Panc1 (cell line): ENCODE data around the gene MTTP. TPM values are rescaled to one million over a fixed set of nuclear protein-coding genes. Genes with fewer than 3 reads are reported as not detected.

Experiments
- ATAC-seq: fragments of 200-7000 bp; cut with Tn5 transposase; 2 replicates; pipeline ENCODE4 v1.9.1; 2020; ENCODE audit warnings: mild to moderate bottlenecking, moderate library complexity
- BruUV-seq: library from RNA; stranded (reverse); fragments of 400-500 nt; replicated peaks from 2 replicates; lab custom pipeline; 2021; lab: Mats Ljungman, UMichigan
- CTCF ChIA-PET: fragments of 300-600 bp; sonication (Branson Sonifier 250); formaldehyde crosslinking; loops from one replicate; lab custom pipeline; 2022; ENCODE audit warnings: antibody characterized with exemption; lab: Charles Lee
- POLR2A ChIA-PET: fragments of 300-600 bp; sonication (Branson Sonifier 250); formaldehyde crosslinking; loops from one replicate; lab custom pipeline; 2022; ENCODE audit warnings: antibody characterized with exemption; lab: Charles Lee
- DNase-seq: peaks from one replicate; pipeline ENCODE4 v3.0.0-alpha.2; 2010; ENCODE audit warnings: low read depth, low spot score
- H3K27ac ChIP-seq: 2 replicates; pipeline ENCODE4 v1.5.1; 2011; ENCODE audit warnings: mild to moderate bottlenecking, low read length, inconsistent platforms
- H3K27me3 ChIP-seq: fragments of 200-500 bp; sonication (Bioruptor generic); 2 replicates; pipeline ENCODE4 v1.6.0; 2014; ENCODE audit warnings: low read length, inconsistent platforms; ENCODE audit not compliant: control insufficient read depth, insufficient read depth
- H3K36me3 ChIP-seq: fragments of 200-500 bp; sonication (Bioruptor generic); 2 replicates; pipeline ENCODE4 v1.5.1; 2014; ENCODE audit warnings: inconsistent platforms, mild to moderate bottlenecking, low read length, moderate library complexity; ENCODE audit not compliant: control insufficient read depth, insufficient read depth
- H3K4me1 ChIP-seq: 2 replicates; pipeline ENCODE4 v1.5.1; 2011; ENCODE audit warnings: inconsistent platforms, mild to moderate bottlenecking, low read length, moderate library complexity; ENCODE audit not compliant: control insufficient read depth, insufficient read depth
- H3K4me3 ChIP-seq, 2 experiments: 2 replicates each; pipeline ENCODE4 v1.5.1; 2011 to 2012; ENCODE audit warnings: low read depth in 2 of 2, low read length in 2 of 2, mild to moderate bottlenecking in 2 of 2, inconsistent platforms in 1 of 2, moderate library complexity in 1 of 2
- H3K9me3 ChIP-seq: fragments of 200-500 bp; sonication (Bioruptor generic); 2 replicates; pipeline ENCODE4 v1.5.1; 2014; ENCODE audit warnings: low read depth, mild to moderate bottlenecking, inconsistent platforms, low read length, moderate library complexity; ENCODE audit not compliant: control insufficient read depth, insufficient read depth
- CTCF ChIP-seq: fragments of 450-650 bp; IDR thresholded peaks from 2 replicates; pipeline ENCODE4 v1.5.1; 2017; ENCODE audit warnings: mild to moderate bottlenecking
- POLR2AphosphoS5 ChIP-seq: IDR thresholded peaks from 2 replicates; pipeline ENCODE4 v1.6.1; 2012; ENCODE audit warnings: mild to moderate bottlenecking, low read depth, low read length, moderate library complexity
- REST ChIP-seq, 2 experiments: IDR thresholded peaks; 2 replicates each; pipeline ENCODE4 v1.6.1; 2011 to 2012; ENCODE audit warnings: low read depth in 2 of 2, control low read depth in 1 of 2, low read length in 1 of 2, mild to moderate bottlenecking in 1 of 2, moderate library complexity in 1 of 2; ENCODE audit not compliant: insufficient read depth in 1 of 2
- SIN3A ChIP-seq: IDR thresholded peaks from 2 replicates; pipeline ENCODE4 v1.6.1; 2012; ENCODE audit warnings: low read depth, mild to moderate bottlenecking, low read length, moderate library complexity, borderline replicate concordance; ENCODE audit not compliant: insufficient read depth
- TCF7L2 ChIP-seq: IDR thresholded peaks from 2 replicates; pipeline ENCODE4 v1.6.1; 2011; ENCODE audit warnings: mild to moderate bottlenecking, low read depth, low read length, inconsistent platforms
- in situ Hi-C: cut with HindIII; loops from 2 replicates; pipeline ENCODE4 v1.10.0; 2016; ENCODE audit warnings: low sequenced_read_pairs, low pct_unique_long_range_greater_than_20kb
- intact Hi-C: fragments of 100-400 bp; cut with micrococcal nuclease; formaldehyde crosslinking; loops from one replicate; pipeline ENCODE4 v1.10.0; 2022; ENCODE audit not compliant: unreplicated experiment
- total RNA-seq: library from RNA; stranded (reverse); gene quantifications from one replicate; pipeline ENCODE4 v1.2.1, GENCODE V29; 2021; ENCODE audit not compliant: unreplicated experiment

MTTP gene
- total RNA-seq, 1 experiment from 2014 or later, result 0.26 TPM

GRCh38 chr4:99552872-99553271 lies 21.8 kb upstream of the MTTP start:
- Histone ChIP-seq H3K4me1 (no peaks in the 10 kb centered on the region), H3K9me3 (no peaks in the 10 kb centered on the region), H3K27ac (no peak overlapping the region), H3K4me3 (no peak overlapping the region), H3K27me3 (no peaks in the 10 kb centered on the region), H3K36me3 (no peaks in the 10 kb centered on the region)
- in situ Hi-C loops, result no loop called here
- no TSS peak for BruUV-seq
- no peak for ATAC-seq
- CTCF ChIA-PET, result interaction anchor here (0.6 kb wide), 1 partner anchor 22 kb away, joined by 4 read pairs; no protein-coding TSS in a partner anchor
- TF ChIP-seq CTCF (no peak), REST (IDR thresholded peaks at IDR 0.05; ENCODE audit: insufficient read depth in 1 of 2, low read depth in 2 of 2, low read length in 1 of 2) (no peak), SIN3A (no peak), POLR2AphosphoS5 (no peak), TCF7L2 (no peak)
- no peak for DNase-seq
- POLR2A ChIA-PET, result no interaction called here
- intact Hi-C loops, result no loop called here

- ChIA-PET POLR2A (interaction anchor here (0.6 kb wide), 1 partner anchor 632 kb away, joined by 6 read pairs; no protein-coding TSS in a partner anchor), CTCF (no interaction called here)
- in situ Hi-C loops (no loop called here), intact Hi-C loops (loop anchor here (5.0 kb wide), 2 partner anchors 324 to 384 kb away; partner anchors contain the start of gene DNAJB14)
- no peaks in the 10 kb centered on the region for H3K36me3 ChIP-seq
- no peaks in the 10 kb centered on the region for H3K9me3 ChIP-seq
- ATAC-seq (peak; percentile 99), DNase-seq (peak; percentile 81)
- H3K27me3 ChIP-seq, result no peaks in the 10 kb centered on the region
- no peak for TF ChIP-seq REST (IDR thresholded peaks at IDR 0.05; ENCODE audit: insufficient read depth in 1 of 2, low read depth in 2 of 2, low read length in 1 of 2)
- TF ChIP-seq TCF7L2, result no peak
- no peak for TF ChIP-seq CTCF
- TF ChIP-seq SIN3A, result no peak
- TF ChIP-seq POLR2AphosphoS5, result no peak
- no peaks in the 10 kb centered on the region for H3K4me1 ChIP-seq
- H3K4me3 ChIP-seq, result peak within 1 kb of the TSS; percentile 71 to 88
- BruUV-seq, result no TSS peak
- peak within 1 kb of the TSS; percentile 88 for H3K27ac ChIP-seq
These were observed 11.1 kb upstream of the MTTP start, which contains the start of gene TRMT10A for GRCh38 chr4:99563310-99564186. TSS of gene TRMT10A (minus strand) at chr4:99564039. CDS start at chr4:99559338, 4,701 bp downstream.
